Stimulated activated CD8-positive, alpha-beta memory T cell treated with anti-CD3 and anti-CD28 coated beads, Interleukin-15, amount 100 ng/mL, for 1 hour (primary cell): Measurements from ENCODE around the gene FOXG1.

Experiments
- DNase-seq: peaks from one replicate; pipeline ENCODE4 v3.0.0-alpha.2; 2020; ENCODE audit warnings: low read depth

The FOXG1 gene

DNA sequence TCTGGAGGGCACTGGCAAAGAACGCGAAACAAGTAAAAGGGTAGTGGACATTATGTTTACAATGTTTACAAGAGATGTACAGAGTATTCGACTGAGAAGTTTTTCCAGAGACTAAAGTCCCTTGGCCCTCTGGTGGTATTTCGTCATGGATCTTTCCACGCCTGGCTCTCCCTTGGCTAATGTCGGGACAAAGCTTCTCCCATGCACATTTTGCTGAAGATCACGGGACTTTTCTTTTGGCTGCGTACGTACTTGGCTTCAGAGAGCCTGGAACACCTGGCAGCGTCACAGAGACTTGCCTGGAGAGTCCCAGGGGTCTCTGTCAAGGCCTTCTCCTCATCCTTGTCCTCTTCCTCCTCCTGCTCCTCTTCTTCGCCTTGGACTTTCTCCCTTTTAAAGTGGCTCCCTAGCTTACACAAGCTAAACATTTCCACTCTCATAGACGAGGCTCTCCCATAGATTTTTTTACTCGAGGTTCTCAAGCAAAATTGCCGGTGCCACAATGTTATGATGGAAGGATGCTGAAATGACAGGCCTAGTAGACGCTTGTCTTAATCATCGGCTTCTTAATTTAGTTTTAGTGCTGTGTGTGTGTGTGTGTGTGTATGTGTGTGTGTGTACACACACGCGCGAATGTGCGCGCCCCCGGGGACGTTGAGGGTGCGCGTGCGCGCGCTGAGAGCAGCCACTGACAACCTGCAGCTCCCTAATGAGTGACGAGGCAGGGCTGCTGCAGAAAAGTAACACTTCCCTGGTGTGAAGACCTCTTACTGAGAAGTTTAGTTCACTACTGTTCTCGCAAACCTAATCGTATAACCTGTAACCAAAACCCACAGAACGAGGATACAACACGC, 4.9 kb upstream of the FOXG1 start:
- no peak for DNase-seq

DNA sequence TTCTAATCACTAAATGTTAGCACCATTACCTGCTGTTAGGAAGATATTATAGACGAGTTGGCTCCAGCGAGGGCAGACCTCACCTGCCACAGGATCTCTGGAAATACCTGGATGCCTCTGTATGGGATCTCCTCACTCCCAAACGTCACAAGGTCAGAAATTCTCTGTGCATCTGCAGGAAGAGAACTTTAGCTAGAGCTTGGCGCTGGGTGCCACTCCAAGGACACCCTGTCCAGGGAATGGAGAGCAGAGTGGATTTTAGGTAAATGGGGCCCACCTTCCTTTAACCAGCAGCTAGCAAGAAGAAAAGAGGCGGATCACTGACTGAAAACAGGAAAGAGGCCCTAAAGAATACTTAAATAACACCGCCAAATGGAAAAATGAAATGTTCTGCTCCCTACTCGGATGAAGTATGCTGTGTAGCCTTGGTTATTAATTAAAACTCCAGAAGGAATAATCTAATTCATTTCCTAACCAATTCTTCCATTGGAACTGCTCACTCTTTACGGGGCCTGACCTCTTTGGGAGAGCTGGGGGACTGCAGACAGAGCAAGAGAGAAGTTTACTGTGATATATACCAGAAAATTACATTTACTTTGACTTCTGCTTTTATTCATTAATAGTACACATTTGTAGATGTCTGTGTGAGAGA, 4.2 kb upstream of the FOXG1 start:
- DNase-seq, result no peak

GRCh38 chr14:28762955-28763326, 3.6 kb upstream of the FOXG1 start:
- no peak for DNase-seq

DNA sequence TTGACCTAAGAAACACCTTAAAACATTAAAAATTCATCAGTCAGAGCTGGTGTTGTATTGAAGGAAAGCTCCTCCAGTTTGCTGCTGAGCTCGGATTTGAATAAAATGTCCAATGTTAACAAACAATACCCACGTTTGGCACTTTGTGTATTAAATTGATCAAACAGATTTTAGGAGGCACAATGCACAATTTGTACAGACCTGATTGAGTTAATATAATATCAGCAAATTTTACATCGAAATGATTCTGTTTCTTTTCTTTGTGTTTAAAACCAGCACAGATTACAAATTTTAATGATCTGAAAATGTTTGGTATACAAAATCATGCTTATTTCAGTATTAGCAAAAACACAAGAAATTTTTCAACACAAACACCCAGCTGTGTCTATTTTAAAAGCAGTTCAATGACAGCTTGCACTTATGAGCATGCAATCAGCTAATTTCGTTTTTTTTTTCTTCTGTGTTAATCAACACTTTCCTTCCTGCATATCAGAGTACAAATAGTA, 2.8 kb upstream of the FOXG1 start:
- DNase-seq, result no peak

- DNase-seq, result no peak
These were observed 2.1 kb upstream of the FOXG1 start for GRCh38 chr14:28764257-28765160.

DNA sequence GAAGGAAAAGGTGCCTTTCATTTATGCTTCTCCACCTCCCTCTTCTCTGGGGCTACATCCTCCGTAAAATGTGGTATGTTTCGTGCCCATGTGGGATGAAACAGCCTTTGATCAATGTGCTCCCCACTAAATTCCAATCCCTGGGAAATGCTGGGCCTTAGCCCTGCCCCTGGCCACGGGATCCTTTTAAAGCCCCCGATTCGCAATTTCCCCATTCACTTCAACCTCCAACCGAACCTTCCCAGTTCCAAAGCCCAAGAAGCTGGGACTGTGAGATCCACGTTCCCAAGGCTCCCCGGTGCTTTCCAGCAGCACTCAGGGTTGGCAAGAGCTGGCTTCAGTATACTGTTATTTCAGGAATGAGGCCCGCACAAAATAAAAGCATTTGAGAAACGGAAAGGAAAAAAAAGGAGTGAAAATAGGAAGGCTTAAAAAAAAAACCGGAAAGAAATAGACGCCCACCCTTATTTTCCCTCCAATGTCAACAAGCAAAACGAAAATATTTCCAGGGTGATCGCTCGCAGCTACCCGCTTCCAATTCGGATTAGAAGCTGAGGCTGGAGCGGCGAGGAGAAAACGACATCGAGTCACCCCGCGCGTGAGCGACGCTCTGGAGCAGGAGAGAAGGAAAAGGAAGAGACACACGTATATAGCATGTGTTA, 1.3 kb upstream of the FOXG1 start:
- DNase-seq, result no peak

GRCh38 chr14:28765831-28766468, 637 bp upstream of the FOXG1 start:
- DNase-seq, result no peak

GRCh38 chr14:28767030-28767852, 654 bp downstream of the FOXG1 start:
- DNase-seq, result no peak

DNA sequence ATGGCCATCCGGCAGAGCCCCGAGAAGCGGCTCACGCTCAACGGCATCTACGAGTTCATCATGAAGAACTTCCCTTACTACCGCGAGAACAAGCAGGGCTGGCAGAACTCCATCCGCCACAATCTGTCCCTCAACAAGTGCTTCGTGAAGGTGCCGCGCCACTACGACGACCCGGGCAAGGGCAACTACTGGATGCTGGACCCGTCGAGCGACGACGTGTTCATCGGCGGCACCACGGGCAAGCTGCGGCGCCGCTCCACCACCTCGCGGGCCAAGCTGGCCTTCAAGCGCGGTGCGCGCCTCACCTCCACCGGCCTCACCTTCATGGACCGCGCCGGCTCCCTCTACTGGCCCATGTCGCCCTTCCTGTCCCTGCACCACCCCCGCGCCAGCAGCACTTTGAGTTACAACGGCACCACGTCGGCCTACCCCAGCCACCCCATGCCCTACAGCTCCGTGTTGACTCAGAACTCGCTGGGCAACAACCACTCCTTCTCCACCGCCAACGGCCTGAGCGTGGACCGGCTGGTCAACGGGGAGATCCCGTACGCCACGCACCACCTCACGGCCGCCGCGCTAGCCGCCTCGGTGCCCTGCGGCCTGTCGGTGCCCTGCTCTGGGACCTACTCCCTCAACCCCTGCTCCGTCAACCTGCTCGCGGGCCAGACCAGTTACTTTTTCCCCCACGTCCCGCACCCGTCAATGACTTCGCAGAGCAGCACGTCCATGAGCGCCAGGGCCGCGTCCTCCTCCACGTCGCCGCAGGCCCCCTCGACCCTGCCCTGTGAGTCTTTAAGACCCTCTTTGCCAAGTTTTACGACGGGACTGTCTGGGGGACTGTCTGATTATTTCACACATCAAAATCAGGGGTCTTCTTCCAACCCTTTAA, 1.5 kb downstream of the FOXG1 start:
- no peak for DNase-seq

DNA sequence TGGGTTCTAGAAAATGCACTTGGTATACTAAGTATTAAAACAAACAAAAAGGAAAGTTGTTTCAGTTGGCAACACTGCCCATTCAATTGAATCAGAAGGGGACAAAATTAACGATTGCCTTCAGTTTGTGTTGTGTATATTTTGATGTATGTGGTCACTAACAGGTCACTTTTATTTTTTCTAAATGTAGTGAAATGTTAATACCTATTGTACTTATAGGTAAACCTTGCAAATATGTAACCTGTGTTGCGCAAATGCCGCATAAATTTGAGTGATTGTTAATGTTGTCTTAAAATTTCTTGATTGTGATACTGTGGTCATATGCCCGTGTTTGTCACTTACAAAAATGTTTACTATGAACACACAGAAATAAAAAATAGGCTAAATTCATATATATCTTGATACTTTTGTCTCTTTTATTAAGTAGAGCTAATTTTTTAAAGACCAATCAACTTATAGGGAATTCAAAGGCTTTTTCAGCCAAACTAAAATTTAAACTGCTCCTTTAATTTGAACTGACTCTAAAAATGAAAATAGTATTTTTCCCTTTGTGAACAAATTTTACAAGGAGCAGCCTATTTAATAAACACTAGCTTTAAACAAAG, 2.8 kb downstream of the FOXG1 start:
- no peak for DNase-seq

DNA sequence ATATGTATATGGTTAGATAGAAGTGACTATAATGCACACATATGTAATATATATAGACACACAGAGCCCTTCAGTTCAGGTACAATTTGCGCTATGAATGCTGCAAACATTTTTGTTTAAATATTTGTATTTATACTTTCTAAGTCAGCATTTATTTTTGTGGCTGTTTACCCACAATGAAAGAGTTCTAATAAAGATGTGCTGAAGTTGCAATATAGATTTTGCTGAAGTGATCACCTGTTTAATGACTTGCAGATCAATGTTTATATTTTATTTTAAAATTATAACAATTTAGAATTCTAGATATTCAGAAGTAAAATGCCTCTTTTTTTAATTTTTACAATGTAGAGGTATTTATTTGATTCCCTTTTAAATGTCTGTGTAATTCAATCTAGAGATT, 3.5 kb downstream of the FOXG1 start:
- no peak for DNase-seq

GRCh38 chr14:28770630-28771029, 4.0 kb downstream of the FOXG1 start:
- DNase-seq, result no peak

DNA sequence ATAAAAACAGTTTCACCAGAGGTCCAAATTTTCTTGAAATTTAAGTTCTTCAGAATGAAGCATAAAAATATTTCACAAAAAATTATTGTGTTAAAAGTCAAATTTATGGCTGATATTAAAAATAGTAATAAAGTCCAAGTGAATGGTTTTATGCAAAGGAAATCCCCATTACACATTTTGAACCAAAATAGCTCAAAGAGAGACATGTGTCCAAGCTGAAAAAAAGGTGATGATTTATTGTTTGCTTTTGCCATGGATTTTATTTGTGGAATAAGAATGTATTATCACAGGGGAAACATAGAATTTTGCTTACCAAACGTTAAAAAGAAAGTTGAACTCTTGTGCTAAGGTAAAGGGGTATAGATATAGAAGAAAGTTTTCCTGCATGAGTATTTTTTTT, 4.6 kb downstream of the FOXG1 start:
- DNase-seq, result no peak

DNA sequence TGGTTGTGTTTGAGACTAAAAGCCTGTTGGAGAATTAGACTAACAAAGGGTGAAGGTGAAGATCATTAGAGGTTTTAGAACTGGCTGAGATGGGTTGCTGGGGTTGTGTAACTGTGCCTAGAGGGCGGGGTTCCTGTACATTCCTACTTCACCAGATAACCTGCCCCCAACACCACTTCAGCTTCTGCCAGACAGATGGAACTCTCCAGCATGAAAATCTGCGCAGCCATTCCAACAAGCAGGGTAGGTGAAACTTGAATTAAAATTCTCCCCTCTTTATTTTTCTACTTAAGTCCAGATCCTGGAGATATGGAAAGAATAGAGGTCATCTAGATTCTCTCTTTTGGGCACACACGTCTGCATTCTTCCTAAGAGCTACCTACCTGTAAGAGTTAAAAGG, 6.0 kb downstream of the FOXG1 start:
- DNase-seq, result no peak

DNA sequence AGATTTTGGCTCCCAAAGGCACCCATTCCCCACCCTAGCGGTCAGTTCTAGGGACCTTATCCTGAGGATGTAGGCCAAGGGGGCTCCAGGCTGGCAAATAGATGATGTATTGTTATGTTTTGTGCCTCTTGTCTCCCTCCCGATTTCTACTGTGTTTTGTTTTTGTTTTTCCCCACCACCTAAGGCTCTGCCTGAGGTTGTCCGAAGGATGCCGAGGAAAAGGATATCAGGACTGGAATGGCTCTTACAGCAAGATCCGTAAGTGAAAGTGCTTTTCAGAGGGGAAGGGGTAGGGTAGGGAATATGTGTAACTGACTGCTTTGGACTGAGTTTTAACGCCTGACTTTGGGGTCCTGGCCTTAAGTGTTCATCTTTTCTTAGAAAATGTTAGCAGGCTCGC, 6.6 kb downstream of the FOXG1 start:
- no peak for DNase-seq

GRCh38 chr14:28773861-28774691, 7.5 kb downstream of the FOXG1 start:
- no peak for DNase-seq

DNA sequence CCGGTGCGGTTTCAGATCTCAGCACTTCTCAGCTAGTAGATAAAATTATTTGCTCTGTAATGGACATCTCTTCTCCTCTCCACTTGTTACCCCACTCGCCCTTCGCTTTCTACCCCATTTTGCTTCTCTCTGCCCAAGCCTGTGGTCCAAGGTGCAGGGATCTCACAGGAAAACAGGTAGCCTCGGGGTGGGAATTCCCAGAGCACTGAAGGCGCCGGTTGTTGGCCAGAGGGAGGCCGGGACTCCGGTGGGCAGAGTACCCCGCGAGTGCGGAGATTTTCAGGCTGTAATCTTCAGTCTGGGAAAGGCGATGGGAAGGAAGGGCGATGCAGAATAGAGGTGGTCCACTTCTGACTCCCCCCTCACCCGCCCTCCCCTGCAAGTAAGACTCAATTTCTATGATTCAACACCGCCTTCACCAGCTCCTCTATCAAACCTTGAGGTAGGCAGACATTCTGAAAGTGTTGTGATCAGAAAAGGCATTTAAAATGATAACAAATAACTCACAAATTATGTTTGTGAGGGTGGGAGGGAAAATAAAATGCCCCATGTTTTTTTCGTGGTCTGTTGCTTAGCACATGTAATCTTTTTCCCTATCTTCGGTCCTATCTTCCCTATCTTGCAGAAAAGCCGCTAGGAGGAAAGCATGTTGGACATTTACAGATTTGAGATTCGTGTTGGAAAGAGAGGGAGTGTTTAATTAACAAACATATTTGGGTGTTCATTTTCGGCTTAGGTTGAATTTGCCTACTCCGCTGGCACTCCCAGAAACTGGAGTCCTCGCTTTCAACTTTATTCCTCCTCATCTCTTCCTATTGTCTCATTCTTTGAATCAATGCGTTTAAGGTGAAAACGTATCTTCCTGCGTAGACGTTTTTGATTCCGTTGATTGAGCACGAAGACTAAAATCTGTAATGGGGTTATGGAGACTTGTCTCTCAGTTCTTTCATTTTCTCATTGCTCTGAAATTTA, 8.5 kb downstream of the FOXG1 start:
- no peak for DNase-seq
